GM10847 (cell line): ENCODE data around the gene HBE1.

ENCODE experiments used
- POLR2A ChIP-seq: IDR thresholded peaks from 2 replicates; pipeline ENCODE4 v1.6.1; 2011; ENCODE audit not compliant: insufficient read length; ENCODE audit errors: extremely low read depth

Gene HBE1

GRCh38 chr11:5286351-5286750, 16.6 kb upstream of the HBE1 start:
- TF ChIP-seq POLR2A, result no peak

- TF ChIP-seq POLR2A, result no peak
Observed at GRCh38 chr11:5285703-5286340, 16.1 kb upstream of the HBE1 start.

- no peak for TF ChIP-seq POLR2A
Observed at GRCh38 chr11:5284637-5285036, 14.9 kb upstream of the HBE1 start.

GRCh38 chr11:5283882-5284281, 14.1 kb upstream of the HBE1 start:
- no peak for TF ChIP-seq POLR2A

GRCh38 chr11:5283086-5283485, 13.3 kb upstream of the HBE1 start:
- no peak for TF ChIP-seq POLR2A

GRCh38 chr11:5282628-5283027, 12.9 kb upstream of the HBE1 start:
- TF ChIP-seq POLR2A, result no peak

GRCh38 chr11:5281596-5281995, 11.9 kb upstream of the HBE1 start:
- TF ChIP-seq POLR2A, result no peak

- no peak for TF ChIP-seq POLR2A
Observed at GRCh38 chr11:5280582-5281102, 10.9 kb upstream of the HBE1 start.

GRCh38 chr11:5279471-5280090, 9.8 kb upstream of the HBE1 start:
- TF ChIP-seq POLR2A, result no peak

GRCh38 chr11:5277807-5278382, 8.2 kb upstream of the HBE1 start:
- TF ChIP-seq POLR2A, result no peak

GRCh38 chr11:5276697-5277096, 7.0 kb upstream of the HBE1 start:
- TF ChIP-seq POLR2A, result no peak

GRCh38 chr11:5275369-5276110, 5.8 kb upstream of the HBE1 start:
- TF ChIP-seq POLR2A, result no peak

- no peak for TF ChIP-seq POLR2A
Observed at GRCh38 chr11:5274395-5274794, 4.7 kb upstream of the HBE1 start.

GRCh38 chr11:5272395-5273017, 2.8 kb upstream of the HBE1 start:
- no peak for TF ChIP-seq POLR2A

- TF ChIP-seq POLR2A, result no peak
Observed at GRCh38 chr11:5267033-5267563, 2.6 kb downstream of the HBE1 start.

- no peak for TF ChIP-seq POLR2A
Observed at GRCh38 chr11:5266609-5267008, 3.1 kb downstream of the HBE1 start.

- no peak for TF ChIP-seq POLR2A
Observed at GRCh38 chr11:5265832-5266231, 3.9 kb downstream of the HBE1 start.
